Endothelial cell of umbilical vein (primary cell): ENCODE measurements around the gene CDC16. TPM values are rescaled to one million over a fixed set of nuclear protein-coding genes. Genes with fewer than 3 reads are reported as not detected.

Experiments
- BruUV-seq: library from RNA; stranded (reverse); fragments of 400-500 nt; replicated peaks from 2 replicates; lab custom pipeline; 2021; lab: Mats Ljungman, UMichigan
- CTCF ChIA-PET: fragments of 300-600, 350-600 bp; sonication (Branson Sonifier 250); formaldehyde crosslinking; loops from one replicate; lab custom pipeline; 2021; ENCODE audit warnings: antibody characterized with exemption, inconsistent platforms; lab: Charles Lee
- POLR2A ChIA-PET: fragments of 300-600, 350-600 bp; sonication (Branson Sonifier 250); formaldehyde crosslinking; loops from one replicate; lab custom pipeline; 2021; ENCODE audit warnings: antibody characterized with exemption, inconsistent platforms; lab: Charles Lee
- DNase-seq: peaks from one replicate; pipeline ENCODE4 v3.0.0-alpha.2; 2011; ENCODE audit warnings: low read depth, low spot score
- FAIRE-seq: peaks from 2 replicates; lab custom pipeline; 2011; peaks lifted over from hg19 to GRCh38; lab: Jason Lieb, UNC
- H2AFZ ChIP-seq: 2 replicates; pipeline ENCODE4 v1.6.0; 2012; ENCODE audit warnings: low read depth, low read length, control low read depth, inconsistent platforms
- H3K27ac ChIP-seq: 2 replicates; pipeline ENCODE4 v1.5.1; 2011; ENCODE audit warnings: low read depth, mild to moderate bottlenecking, control low read depth, low read length, moderate library complexity; ENCODE audit not compliant: insufficient read depth
- H3K27me3 ChIP-seq, 2 experiments: 2 replicates each; pipeline versions ENCODE4 v1.6.0 to v1.6.1; 2011; ENCODE audit warnings: low read length in 2 of 2, mixed read lengths in 1 of 2; ENCODE audit not compliant: control insufficient read depth in 2 of 2, insufficient read depth in 2 of 2
- H3K36me3 ChIP-seq, 2 experiments: 2 replicates in 1 of 2; 3 replicates in 1 of 2; pipeline ENCODE4 v1.5.1; 2011; ENCODE audit warnings: low read length in 2 of 2, mild to moderate bottlenecking in 1 of 2, moderate library complexity in 1 of 2; ENCODE audit not compliant: control insufficient read depth in 2 of 2, insufficient read depth in 2 of 2; ENCODE audit errors: extremely low read depth in 1 of 2
- H3K4me1 ChIP-seq: 3 replicates; pipeline ENCODE4 v1.5.1; 2011; ENCODE audit warnings: mild to moderate bottlenecking, low read length; ENCODE audit not compliant: control insufficient read depth, insufficient read depth; ENCODE audit errors: extremely low read depth
- H3K4me2 ChIP-seq: 2 replicates; pipeline ENCODE4 v1.6.1; 2011; ENCODE audit warnings: low read length, control low read depth, mixed read lengths; ENCODE audit not compliant: insufficient read depth
- H3K4me3 ChIP-seq, 3 experiments: fragments of 200-600 bp in 1 of 3; sonication (generic), shearing (Covaris generic) in 1 of 3; replicated peaks in 1 of 3; 2 replicates each; pipeline ENCODE4 v1.5.1; 2011 to 2016; ENCODE audit warnings: control low read depth in 3 of 3, low read length in 3 of 3, mild to moderate bottlenecking in 2 of 3, inconsistent platforms in 1 of 3, low read depth in 1 of 3, moderate library complexity in 1 of 3; ENCODE audit not compliant: insufficient read depth in 1 of 3
- H3K79me2 ChIP-seq: 2 replicates; pipeline ENCODE4 v1.6.0; 2012; ENCODE audit warnings: low read length, inconsistent platforms; ENCODE audit not compliant: control insufficient read depth, insufficient read depth
- H3K9ac ChIP-seq: replicated peaks from 2 replicates; pipeline ENCODE3; 2011; ENCODE audit warnings: low read length, control low read depth; ENCODE audit not compliant: insufficient read depth; ENCODE audit errors: extremely low read depth
- H3K9me1 ChIP-seq: replicated peaks from 3 replicates; pipeline ENCODE4 v1.6.0; 2011; ENCODE audit warnings: mild to moderate bottlenecking, low read length; ENCODE audit not compliant: control insufficient read depth, insufficient read depth; ENCODE audit errors: extremely low read depth
- H3K9me3 ChIP-seq: replicated peaks from 2 replicates; pipeline ENCODE4 v1.5.1; 2012; ENCODE audit warnings: low read length, inconsistent platforms; ENCODE audit not compliant: control insufficient read depth, insufficient read depth
- H4K20me1 ChIP-seq: replicated peaks from 2 replicates; pipeline ENCODE3; 2011; ENCODE audit warnings: mild to moderate bottlenecking, low read length; ENCODE audit not compliant: control insufficient read depth, insufficient read depth; ENCODE audit errors: extremely low read depth
- EZH2 ChIP-seq: IDR thresholded peaks from 2 replicates; pipeline ENCODE4 v1.6.1; 2012; ENCODE audit warnings: borderline replicate concordance, low read depth, mild to moderate bottlenecking, moderate library complexity, low read length, inconsistent platforms; ENCODE audit not compliant: severe bottlenecking
- FOS ChIP-seq: IDR thresholded peaks from 2 replicates; pipeline ENCODE4 v1.6.1; 2011; ENCODE audit warnings: mild to moderate bottlenecking, low read length, moderate library complexity, borderline replicate concordance; ENCODE audit not compliant: insufficient read depth
- GATA2 ChIP-seq: IDR thresholded peaks from 2 replicates; pipeline ENCODE4 v1.7.0; 2011; ENCODE audit warnings: low read depth, mild to moderate bottlenecking, moderate library complexity, mixed read lengths, low read length; ENCODE audit not compliant: insufficient read length, insufficient read depth
- JUN ChIP-seq: IDR thresholded peaks from 2 replicates; pipeline ENCODE4 v1.6.1; 2011; ENCODE audit warnings: borderline replicate concordance, low read depth; ENCODE audit not compliant: insufficient read length, insufficient read depth
- MAX ChIP-seq: IDR thresholded peaks from 2 replicates; pipeline ENCODE4 v1.6.1; 2011; ENCODE audit not compliant: insufficient read depth, insufficient read length
- MYC ChIP-seq: IDR thresholded peaks from one replicate; pipeline ENCODE4 v1.6.1; 2011; ENCODE audit warnings: mild to moderate bottlenecking, low read depth, low read length
- POLR2A ChIP-seq: IDR thresholded peaks from 2 replicates; pipeline ENCODE4 v1.6.1; 2012; ENCODE audit warnings: low read depth, mild to moderate bottlenecking, control low read depth, low read length
- POLR2AphosphoS5 ChIP-seq: IDR thresholded peaks from 2 replicates; pipeline ENCODE4 v1.6.1; 2012; ENCODE audit warnings: low read depth, mild to moderate bottlenecking, control low read depth, low read length, moderate library complexity; ENCODE audit not compliant: insufficient read depth
- dilution Hi-C: fragments of 300-500 bp; cut with MboI; formaldehyde crosslinking; loops from one replicate; pipeline ENCODE4 v1.15.0; 2019; ENCODE audit warnings: low sequenced_read_pairs; ENCODE audit not compliant: extremely low pct_ligation_motif_present
- intact Hi-C: fragments of 100-400 bp; cut with micrococcal nuclease; formaldehyde crosslinking; loops from one replicate; pipeline ENCODE4 v1.10.0; 2022
- polyA plus RNA-seq, 4 experiments: library from polyadenylated mRNA; depleted of rRNA in 3 of 4; stranded (reverse) in 3 of 4; unstranded in 1 of 4; fragments of >200 nt; gene quantifications; 2 replicates each; pipeline versions ENCODE4 v1.2.1 to v1.2.3, GENCODE V29; 2011 to 2012; ENCODE audit warnings: missing spikeins in 1 of 4
- total RNA-seq: library from RNA; stranded (reverse); gene quantifications from 2 replicates; pipeline ENCODE4 v1.2.3, GENCODE V29; 2021
- TF ChIP-seq, protein P1 (sequence below), 2 donors: IDR thresholded peaks; 1 replicate in 1 of 2; 2 replicates in 1 of 2; pipeline ENCODE4 v1.5.1; 2011; ENCODE audit warnings: low read length in 2 of 2, mild to moderate bottlenecking in 2 of 2, moderate library complexity in 2 of 2, control low read depth in 1 of 2, inconsistent platforms in 1 of 2, low read depth in 1 of 2; ENCODE audit not compliant: insufficient read depth in 1 of 2; ENCODE audit errors: extremely low read depth in 1 of 2

CDC16 gene
- total and polyA plus RNA-seq, 2 donors (not counting 3 experiments of a cell fraction or from before 2014, with no cell fraction given) = 41.6 to 83.3 TPM

DNA sequence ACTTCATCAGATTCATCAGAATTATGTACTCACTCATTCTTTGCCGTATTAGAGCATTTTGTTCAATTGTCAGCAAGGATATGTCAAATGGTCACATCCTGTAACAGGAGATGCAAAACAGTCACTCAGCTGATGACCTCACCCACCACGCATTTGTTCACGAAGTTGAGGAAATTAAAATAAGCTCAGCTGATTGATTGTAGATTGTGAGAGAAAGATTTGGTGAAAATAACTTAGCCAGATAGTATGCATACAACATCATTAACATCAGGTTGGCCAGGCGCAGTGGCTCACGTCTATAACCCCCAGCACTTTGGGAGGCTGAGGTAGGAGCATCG, 22.6 kb upstream of the CDC16 start:
- TF ChIP-seq EZH2 (no peak), FOS (peak; percentile 81), GATA2 (peak; percentile 84), POLR2A (no peak), POLR2AphosphoS5 (peak; percentile 52), MAX (no peak), JUN (peak; percentile 95), MYC (no peak)
- TF ChIP-seq, protein P1, sequence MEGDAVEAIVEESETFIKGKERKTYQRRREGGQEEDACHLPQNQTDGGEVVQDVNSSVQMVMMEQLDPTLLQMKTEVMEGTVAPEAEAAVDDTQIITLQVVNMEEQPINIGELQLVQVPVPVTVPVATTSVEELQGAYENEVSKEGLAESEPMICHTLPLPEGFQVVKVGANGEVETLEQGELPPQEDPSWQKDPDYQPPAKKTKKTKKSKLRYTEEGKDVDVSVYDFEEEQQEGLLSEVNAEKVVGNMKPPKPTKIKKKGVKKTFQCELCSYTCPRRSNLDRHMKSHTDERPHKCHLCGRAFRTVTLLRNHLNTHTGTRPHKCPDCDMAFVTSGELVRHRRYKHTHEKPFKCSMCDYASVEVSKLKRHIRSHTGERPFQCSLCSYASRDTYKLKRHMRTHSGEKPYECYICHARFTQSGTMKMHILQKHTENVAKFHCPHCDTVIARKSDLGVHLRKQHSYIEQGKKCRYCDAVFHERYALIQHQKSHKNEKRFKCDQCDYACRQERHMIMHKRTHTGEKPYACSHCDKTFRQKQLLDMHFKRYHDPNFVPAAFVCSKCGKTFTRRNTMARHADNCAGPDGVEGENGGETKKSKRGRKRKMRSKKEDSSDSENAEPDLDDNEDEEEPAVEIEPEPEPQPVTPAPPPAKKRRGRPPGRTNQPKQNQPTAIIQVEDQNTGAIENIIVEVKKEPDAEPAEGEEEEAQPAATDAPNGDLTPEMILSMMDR (IDR thresholded peaks at IDR 0.05; ENCODE audit: extremely low read depth in 1 of 2, insufficient read depth in 1 of 2, low read depth in 1 of 2, low read length in 2 of 2) = no peak
- DNase-seq = peak; percentile 88
- Histone ChIP-seq H3K36me3 (no peaks in the 10 kb centered on the region), H3K9ac (peak overlapping the region; percentile 47), H3K4me3 (no peak overlapping the region), H3K79me2 (no peaks in the 10 kb centered on the region), H3K4me2 (peak overlapping the region; percentile 65), H3K9me3 (no peaks in the 10 kb centered on the region), H2AFZ (peak overlapping the region; percentile 58), H3K27ac (peak overlapping the region; percentile 89), H4K20me1 (no peaks in the 10 kb centered on the region), H3K9me1 (no peaks in the 10 kb centered on the region), H3K4me1 (peaks cover 13% of the 10 kb centered on the region), H3K27me3 (no peaks in the 10 kb centered on the region)
- dilution Hi-C loops (no loop called here), intact Hi-C loops (no loop called here)
- FAIRE-seq = peak; percentile 99
- no TSS peak for BruUV-seq
- CTCF ChIA-PET = interaction anchor here (0.8 to 2.5 kb wide), 6 partner anchors 8 to 66 kb away, joined by 3 to 8 read pairs (median 4); no protein-coding TSS in a partner anchor
- POLR2A ChIA-PET = interaction anchor here (1.3 kb wide), 1 partner anchor 49 kb away, joined by 3 read pairs; no protein-coding TSS in a partner anchor
